NCI-H2029 (cell line): Measurements from ENCODE around the gene SRRM4.
A peak's percentile ranks its signal among the peaks of the same experiment; 100 is the strongest.
"Not testable (repeated sequence)": the region's sequence is repeated elsewhere in the genome, so short reads cannot be mapped to it uniquely, and the experiment has no call there.

Source experiments
- DNase-seq: peaks from one replicate; lab custom pipeline; 2025; lab: John Stamatoyannopoulos, UW

The SRRM4 gene

DNA sequence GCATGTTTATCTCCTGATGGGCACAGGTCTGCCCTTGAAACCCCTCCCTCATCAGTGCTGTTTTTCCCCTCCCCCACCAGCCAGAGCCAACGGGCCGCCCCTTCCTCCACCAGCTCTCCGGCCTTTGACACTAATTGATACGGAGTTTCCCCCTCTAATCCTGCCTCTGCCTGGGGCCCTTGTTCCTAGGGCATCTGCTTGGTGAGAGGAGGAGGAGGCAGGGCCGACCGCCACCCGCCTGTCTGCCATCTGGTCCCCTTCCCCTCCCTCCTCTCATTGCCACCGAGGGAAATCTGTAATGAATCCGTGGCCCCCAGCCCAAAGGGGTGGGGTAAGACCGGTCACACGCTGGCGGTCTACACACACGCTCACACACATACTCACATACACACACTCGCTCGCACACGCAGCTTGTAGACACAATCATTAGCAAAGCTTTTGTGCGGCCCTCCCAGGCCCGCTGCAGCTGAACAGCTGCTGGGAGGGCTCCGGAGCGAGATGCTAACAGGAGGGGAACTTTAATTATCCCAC is 27.4 kb downstream of the SRRM4 start:
- DNase-seq: no peak

DNA sequence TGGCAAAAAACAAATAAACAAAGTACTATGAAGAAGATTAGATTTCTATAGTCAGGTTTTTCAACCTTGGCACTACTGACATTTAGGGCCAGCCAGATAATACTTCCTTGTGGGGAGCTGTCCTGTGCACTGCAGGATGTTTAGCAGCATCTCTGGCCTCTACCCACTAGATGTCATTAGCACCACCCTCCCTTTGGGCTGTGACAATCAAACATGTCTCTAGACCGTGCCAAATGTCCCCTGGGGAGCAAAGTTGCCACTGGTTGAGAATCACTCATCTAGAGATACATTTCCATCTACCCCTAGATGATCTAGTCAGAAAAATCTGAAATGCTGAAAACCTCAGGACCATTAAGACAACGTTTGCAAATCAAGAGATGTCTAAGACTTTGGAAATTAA is 29.9 kb downstream of the SRRM4 start:
- DNase-seq: no peak

DNA sequence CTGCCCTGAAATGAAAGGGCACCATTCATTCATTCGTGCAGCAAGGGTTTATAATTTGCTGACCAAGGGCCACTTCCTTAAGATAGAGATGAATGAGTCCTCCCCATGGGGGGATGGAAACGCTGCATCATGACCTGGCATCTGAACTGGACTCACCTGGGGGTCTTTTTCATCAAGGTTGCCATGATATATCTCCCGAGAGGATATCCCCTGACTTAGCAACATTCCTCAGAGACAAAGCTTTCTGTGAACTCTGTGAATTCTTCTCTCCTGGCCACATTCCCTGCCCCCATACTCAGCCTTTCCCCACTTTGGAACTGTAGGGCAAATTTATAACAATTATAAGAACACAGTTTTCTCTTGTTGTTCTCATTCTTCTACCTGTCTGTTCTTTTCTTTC is 30.8 kb downstream of the SRRM4 start:
- DNase-seq: no peak

DNA sequence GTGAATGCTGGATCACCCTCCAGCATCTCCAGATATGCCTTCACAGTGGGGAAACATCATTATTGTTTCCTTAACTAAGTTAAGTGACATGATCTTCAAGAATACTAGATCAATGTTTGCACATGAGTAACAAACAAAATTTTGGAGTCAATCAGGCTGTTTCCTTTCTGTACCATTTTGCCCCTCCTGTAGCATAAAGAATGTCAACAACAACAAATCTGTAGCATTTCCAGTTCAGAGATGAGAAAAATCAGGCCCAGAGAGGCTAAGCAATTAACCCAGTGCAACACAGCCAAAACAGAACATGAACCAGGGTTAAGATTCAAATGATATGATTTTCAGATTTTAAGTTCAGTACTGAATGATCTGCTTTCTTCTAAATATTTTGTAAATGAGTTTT is 31.7 kb downstream of the SRRM4 start:
- no peak for DNase-seq

DNA sequence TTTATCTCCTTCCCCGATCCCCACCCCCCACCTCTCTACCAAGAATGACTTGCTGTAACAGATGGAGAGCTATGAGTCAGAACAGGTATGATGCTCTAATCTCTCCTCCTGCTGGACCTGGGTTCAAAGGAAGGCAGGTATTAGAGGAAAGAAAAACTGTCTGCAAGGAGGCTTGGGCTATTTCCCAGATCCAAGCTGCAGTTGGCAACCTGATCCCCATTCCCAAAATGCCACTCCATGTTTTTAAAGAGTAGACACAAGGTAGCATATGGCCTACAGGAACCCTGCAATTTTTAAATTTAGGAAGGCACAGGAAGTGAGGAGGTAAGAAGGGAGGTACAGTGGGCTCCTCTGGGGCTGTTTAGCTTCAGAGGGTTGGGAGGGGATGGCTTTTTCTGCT is 33.0 kb downstream of the SRRM4 start:
- DNase-seq: no peak

DNA sequence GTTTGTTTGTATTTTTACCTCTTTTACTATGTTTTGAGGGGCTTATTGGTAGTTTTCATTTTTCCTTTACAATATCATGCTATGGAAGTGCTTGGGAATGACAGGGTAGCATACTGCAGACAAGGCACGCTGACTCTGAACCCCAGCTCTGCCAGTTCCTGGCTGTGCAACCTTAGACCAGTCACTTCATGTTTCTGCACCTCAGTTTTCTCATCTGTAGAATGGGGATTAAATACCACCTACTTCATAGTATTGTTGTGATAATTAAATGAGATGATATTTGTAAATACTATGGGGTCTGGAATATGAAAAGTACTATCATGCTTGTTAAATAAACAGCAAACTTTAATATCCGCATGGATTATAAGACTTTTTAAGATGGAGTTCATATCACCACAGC is 35.4 kb downstream of the SRRM4 start:
- DNase-seq: no peak

DNA sequence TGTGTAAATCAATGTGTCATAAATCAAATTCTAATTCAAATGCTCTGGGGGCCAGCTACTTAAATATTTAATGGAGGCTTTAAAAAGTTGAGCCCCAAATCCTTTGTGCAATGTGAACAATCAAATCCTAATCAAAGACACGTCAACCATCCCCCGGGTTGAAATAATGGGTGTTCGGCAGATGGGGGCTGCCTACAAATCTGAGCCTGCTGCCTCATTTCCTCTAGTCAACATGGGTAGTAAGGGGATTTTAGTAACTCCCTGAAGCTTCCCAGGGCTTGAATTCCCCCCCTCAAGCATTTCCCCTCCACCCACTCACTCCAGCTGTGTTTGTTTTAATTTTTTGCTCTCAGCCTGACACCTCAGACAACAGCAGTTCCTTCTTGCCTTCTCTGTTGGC is 37.8 kb downstream of the SRRM4 start:
- no peak for DNase-seq

DNA sequence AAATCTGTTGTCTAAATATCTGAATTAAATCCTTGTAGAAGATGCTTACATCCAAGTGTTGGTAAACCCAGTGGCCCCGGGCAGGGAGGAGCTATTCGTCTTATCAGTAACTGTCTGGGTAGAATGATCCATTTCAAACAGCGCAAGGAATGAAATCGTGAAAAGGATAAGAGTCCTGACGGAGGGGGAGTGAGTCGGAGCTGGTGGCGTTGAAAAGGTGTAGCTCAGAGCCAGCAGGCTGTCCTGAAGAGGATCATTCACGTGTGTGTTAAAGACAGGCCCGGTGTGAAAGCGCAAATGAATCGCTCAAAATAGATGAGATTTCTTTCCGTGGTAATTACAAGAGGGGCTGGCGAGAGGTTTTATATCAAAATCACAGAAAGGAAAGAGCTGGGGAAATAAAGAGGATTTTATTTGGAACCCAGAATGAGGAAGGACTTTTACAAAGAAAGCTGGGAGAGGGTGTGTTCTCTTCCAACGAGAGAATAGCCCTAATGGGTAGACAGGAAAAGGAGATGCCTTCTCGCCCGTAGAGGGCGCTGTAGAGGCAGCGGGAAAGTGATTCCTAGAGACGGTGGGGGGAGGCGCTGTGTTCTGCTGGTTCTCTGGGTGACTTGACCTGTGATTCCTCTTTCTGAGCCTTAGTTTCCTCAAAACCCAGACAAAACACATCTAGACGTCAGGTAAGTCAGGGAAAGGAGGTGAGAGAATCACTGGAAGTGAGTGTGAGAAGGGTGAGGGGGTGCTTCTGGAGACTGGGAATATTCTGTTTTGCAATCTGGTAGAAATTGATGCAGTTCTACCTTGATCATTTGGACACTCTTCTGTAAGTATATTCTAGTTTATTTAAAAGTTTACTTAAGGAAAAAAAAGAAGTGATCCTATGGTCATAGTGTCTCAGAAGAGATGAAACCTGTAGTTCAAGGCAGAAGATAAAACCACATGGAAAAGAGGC is 39.3 kb downstream of the SRRM4 start:
- no peak for DNase-seq

DNA sequence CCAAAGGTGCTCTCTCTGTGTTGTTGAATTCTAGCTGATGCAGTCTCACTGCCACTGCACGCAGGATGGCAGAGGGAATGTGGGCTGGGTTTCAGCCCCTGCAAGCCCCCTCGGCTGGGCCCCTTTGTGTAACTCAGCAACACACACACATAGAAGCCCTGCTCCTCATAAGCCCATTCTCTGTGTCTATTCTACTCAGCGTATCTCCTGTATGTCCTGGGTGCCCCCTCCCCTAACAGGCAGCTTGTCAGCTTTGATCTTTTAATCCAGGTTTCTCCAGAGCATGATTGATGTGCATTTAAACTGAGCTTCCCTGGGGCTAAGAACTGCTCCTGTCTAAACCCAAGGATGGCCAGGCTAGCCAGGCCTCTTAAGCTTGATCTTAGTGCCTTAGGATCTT is 43.0 kb downstream of the SRRM4 start:
- no peak for DNase-seq

DNA sequence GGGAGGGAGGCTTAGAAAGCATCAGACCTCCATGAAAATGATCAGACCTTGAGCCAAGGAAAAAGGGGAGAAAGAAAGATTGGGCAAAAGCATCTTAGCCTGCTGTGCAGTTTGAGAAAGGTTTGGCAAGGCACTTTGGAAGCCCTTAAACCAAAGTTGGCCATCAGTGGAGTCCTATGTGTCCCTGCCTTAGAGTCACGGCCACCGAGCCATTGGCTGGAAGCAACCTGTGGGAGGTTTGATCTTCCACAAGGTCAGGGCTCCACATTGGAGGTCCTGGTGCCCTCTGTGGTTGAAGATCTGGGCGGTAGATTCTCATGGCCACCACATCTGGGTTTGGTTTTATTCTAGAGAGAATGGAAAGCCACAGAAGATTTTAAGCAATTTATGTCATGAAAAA is 44.4 kb downstream of the SRRM4 start:
- no peak for DNase-seq

DNA sequence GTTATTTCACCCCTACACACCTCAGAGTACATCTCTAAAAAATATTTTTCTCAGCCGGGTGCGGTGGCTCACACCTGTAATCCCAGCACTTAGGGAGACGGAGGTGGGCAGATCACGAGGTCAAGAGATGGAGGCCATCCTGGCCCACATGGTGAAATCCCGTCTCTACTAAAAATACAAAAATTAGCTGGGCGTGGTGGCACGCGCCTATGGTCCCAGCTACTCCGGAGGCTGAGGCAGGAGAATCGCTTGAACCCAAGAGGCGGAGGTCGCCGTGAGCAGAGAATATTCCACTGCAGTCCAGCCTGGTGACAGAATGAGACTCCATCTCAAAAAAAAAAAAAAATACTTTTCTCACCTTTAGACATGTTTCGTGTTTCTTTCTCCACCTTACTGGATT is 52.0 kb downstream of the SRRM4 start:
- not testable (repeated sequence) for DNase-seq

DNA sequence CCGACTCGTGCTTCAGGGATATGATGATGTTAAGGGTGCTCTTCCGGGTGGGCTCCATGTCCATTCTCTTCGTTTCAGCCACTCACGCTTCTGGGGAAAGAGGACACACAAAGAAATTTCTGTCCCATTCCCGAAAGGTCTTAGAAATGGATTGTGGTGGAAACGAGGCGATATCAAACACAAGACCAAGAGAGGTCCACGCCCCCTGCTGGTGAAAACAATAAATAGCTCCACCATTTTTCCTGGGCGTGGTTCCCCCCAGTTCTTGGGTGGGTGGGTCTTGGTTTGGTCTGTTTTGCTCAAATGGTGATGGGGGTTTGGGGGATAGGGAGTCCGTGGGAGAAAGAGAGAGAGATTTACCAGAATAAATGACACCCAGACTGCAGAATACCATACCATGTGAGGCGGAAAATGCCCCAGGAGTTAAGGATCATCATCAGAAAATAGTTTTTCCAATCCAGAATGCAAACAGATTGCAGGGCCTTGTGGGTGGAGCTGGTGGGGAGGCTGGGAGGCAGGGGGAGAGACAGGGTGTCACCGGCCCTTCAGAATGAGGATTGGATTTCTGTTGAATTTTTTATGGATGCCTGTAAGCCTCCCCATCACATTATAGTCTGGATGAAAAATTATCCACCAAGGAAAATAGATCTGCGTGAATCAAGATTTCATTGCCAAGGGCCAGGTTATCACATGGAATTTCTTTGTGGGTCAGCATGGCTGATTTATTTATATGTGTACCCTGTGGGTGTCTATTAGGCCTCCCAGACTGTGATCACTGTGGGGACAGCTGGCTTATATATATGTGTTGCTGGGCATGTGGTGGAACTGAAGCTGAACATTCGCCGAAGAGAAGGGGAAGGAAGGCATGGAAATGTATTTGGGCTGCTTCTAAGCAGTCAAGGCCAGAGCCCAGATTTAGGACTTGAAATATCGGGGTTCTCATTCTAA is 55.8 kb downstream of the SRRM4 start:
- no peak for DNase-seq

DNA sequence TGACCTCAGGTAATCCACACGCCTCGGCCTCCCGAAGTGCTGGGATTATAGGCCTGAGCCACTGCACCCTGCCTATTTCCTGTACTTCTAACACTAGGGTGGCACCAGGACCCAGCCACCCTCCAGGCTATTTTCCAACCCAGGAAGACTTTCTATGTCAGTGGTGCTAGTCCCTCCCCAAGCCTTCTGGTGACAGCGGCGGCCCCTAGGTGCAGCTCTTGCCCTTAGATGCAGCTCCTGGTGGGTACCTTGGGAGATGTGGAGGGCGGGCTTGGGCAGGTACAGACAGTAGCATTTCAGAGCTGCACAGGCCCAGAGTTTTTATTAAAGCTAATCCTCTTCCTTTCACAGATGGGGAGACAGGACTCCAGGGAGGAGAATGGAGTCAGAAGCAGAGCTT is 62.8 kb downstream of the SRRM4 start:
- DNase-seq: no peak

DNA sequence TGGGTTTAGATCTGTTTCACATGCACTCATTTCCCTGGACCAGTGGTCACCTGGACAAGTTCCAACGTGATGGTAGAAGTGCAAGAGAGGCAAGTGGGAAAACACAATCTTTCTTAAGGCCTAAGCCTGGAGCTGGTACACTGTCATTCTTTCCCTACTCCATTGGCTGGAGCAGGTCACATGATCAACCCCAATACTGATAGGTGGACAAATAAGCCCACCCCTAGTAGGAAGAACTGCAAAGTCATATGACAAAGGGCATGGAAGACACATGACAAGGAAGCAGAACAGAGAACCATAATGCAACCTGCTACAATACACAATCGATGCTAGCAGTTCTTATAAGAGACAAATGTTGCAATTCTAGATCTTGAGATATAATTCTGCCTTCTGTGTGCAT is 66.3 kb downstream of the SRRM4 start:
- no peak for DNase-seq

DNA sequence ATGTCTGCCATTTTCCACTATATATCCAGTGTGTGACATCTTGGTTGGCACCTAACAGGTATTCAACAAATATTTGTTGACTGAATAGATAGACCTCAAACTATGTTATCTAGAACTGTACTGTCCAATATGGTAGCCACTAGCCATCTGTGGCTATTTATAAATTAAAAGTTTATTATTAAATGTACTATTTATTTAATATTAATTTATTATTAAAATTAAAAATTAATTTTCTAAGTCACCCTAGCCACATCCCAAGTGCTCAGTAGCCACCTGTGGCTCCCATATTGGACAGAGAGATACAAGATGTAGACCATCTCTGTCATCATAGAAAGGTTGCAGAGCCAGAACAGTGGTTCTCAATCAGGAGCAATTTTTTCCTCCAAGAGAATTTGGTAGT is 69.3 kb downstream of the SRRM4 start:
- no peak for DNase-seq

DNA sequence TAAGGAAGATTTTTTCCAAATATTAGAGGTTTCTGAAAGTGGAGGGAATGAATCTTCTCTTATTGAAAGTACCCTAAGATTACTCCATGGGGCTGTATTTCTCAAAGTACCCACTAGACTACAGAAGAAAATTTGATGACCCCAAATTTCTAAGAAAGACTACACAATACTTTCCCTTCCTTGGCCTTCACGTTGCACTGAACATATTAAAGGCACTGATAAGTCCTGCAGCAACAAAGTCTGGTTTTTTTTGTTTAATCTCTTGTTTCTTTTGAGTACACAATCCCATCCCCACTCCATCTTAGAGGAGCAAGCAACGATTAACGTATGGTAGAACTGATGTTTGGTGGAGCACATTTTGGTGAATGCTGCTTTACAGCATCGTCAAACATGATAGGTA is 70.1 kb downstream of the SRRM4 start:
- DNase-seq: no peak

DNA sequence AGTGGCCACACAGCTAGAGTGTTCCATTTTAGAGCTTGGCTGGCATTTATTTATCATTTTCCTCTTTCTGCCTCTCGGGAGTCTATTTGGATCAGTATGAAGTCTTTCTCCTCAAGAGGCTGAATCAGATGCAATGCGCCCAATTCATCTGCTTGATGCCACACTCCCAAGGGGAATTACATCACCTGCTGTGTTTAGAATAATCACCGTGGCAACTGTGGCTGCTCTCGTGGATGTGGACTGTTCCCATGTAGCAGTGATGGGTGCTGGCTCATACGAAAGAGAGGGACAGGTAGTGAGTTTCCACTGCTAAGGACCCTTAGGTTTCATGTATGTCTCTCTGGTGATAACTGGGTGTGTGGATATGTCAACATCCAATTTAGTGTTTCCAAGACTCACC is 70.7 kb downstream of the SRRM4 start:
- no peak for DNase-seq

DNA sequence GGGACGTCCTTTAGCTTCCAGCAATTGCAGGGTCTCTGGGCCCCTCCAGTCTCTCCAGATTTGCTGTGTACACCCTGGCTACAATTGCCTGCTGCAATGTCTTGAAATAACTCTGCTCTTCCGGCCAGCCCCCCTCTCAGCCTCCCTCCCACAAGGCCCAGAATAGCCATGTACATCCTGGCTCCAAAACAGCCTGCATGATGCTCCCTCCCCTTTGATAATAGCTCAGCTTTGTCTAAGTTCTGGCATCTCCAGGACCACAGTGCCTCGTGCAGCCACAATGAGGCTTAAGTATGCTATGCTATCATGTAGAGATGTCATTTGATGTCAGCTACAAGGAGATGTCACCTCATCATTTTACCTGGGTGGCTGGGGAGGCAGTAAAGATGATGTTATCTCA is 74.6 kb downstream of the SRRM4 start:
- DNase-seq: no peak

DNA sequence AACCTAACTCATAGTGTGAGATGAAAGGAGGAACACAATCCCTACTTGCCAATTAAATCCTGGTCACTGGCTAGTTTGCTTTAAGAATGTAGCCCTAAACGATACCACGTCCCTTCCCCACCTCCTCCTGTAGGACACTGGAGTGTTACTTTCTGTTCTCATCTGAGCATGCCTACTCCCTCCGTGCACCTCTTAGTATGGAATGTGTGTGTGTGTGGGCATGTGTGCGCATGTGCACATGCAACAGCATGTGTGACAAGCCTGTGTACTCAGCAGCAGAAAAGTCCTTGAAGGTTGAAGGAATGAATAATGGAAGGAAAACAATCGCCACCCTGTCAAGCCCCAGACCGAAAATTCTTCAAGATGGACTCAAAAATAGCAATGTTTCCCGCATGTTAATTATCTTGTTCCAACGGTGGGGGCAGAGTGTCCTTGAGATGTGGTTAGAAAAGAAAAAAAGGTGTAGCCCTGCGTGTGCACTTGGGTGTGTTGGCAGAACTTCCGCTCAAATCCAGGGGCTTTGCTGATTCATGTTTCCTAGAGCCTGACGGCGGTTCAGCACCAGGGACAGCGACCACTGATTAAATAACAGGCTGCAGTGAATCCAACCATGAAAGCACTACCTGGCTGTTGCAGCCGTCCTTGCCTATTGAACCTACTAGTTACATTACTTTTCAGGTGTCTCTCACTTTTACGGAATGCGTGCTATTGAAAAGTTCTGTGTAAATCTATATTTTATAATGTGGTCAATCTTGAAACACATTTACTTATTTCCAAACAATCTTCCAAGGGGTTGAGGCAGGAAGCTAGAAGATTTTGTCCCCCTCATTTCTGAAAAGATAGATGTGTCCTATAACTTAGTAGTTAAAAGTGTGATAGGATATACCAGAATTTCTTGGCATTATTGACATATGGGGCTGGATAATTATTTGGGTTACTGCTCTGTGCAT is 79.8 kb downstream of the SRRM4 start:
- no peak for DNase-seq

DNA sequence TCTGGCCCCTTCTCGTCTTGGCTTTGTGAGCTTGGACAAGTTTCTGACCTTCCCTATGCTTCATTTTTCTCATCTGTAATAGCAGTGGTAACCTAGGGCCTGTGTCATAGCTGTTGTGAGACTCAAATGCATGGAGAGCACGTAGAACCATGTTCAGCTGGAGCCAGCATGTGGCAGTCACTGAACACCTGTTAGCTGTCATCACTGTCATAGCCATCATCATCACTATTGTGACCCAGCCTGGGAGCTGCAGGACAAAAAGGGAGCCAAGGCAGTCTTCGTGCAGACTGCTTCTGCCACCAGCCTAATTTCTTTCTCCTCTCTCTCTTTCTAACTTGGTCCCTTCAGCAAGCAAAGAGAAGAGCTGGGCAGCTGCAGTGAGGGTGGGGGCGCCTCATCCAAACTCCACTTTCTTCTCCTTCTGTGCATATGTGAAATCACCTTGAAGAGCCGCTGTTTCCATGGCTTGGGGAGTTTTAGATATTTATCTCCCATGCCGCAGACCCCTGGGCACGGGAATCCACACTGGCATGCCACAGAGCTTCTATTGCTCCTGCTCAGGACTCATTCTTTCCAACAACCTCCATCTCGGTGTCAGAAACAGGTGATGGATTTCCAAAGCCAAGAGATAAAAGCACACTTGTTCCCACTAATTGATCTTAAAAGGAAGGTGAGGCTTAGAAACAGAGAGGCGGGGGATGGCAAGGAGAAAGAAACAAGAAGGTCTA is 87.0 kb downstream of the SRRM4 start:
- DNase-seq: no peak

DNA sequence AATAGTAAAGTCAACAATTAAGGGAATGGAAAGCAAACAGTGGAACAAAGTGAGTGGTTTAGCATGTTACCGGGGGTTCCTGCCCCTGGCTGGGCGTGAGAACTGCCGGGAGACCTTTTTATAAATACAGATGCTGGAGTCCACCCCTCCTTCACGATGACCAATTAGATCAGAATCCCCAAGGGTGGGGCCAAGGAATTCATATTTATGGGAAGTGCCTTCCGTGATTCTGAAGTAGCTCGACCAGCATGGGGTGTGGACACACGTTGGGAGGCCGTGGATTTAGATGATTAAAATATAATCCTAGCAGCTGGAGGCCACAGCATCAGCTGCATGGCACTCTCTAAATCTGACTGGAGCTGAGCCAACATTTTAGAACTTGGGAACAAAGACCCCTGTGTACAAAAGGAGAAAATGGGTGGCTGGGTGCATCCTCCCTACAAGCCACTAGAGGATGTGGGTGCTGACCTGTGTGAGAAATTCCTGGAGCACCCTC is 87.9 kb downstream of the SRRM4 start:
- peak; percentile 37 for DNase-seq
